Measurements from ENCODE around the gene KANSL1L.

DNA sequence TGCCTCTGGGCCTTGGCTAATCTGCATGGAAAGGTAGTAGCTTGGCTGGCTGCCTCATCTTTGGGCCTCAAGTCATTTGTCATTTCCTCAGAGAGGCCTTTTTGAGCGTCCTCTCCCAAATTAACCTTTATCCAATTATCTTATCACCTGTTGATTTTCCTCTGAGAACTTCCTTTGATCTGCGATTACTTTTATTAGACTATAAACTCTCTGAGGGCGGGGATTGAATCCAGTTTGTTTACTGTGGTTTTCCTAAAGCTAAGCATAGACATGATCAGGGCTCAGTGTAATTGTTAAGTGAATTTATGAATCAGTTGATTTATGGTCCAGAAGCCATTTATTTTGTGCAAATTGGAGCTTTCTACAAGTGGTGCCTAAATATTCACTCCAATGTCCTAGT is 161.3 kb downstream of the KANSL1L start:
- TF ChIP-seq, protein P1, sequence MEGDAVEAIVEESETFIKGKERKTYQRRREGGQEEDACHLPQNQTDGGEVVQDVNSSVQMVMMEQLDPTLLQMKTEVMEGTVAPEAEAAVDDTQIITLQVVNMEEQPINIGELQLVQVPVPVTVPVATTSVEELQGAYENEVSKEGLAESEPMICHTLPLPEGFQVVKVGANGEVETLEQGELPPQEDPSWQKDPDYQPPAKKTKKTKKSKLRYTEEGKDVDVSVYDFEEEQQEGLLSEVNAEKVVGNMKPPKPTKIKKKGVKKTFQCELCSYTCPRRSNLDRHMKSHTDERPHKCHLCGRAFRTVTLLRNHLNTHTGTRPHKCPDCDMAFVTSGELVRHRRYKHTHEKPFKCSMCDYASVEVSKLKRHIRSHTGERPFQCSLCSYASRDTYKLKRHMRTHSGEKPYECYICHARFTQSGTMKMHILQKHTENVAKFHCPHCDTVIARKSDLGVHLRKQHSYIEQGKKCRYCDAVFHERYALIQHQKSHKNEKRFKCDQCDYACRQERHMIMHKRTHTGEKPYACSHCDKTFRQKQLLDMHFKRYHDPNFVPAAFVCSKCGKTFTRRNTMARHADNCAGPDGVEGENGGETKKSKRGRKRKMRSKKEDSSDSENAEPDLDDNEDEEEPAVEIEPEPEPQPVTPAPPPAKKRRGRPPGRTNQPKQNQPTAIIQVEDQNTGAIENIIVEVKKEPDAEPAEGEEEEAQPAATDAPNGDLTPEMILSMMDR (IDR thresholded peaks at IDR 0.05), result no peak
- no peak for TF ChIP-seq EP300 (IDR thresholded peaks at IDR 0.05)
